Stimulated activated CD8-positive, alpha-beta memory T cell treated with anti-CD3 and anti-CD28 coated beads, Interleukin-2, amount 100 ng/mL, for 48 hours (primary cell): ENCODE results near the gene COG7.

Experiments
- DNase-seq, 2 donors: peaks; one replicate each; pipeline ENCODE4 v3.0.0-alpha.2; 2020; ENCODE audit warnings: low read depth in 2 of 2

COG7 gene

DNA sequence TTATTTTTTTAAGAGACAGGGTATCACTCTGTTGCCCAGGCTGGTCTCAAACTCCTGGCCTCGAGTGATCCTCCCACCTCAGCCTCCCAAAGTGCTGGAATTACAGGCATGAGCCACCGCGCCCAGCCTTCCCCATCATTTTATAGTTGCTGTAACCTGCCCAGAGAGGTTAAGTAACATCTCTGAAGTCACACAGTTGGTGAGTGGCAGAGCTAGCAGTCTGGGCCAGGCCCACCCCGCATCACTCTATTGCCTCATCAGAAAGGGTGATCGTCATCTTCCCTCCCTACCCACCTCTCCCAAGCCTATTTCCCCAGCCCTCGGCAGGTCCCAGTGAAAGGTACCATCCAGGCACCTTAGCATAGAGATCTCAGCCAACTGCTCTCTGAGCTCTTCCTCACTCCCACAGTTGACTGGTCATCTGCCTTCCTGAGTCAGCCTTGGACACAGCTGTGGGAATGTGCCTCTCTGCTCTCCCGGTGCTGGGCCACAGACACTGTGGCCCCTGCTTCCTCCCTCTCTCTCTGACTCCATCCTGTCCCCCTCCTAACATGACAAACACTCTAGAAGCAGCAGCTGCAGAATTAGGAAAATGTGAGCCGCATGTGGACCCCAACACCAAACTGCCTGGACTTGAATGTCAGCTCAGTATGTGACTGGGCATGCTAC, 93.8 kb downstream of the COG7 start:
- DNase-seq, result no peak

DNA sequence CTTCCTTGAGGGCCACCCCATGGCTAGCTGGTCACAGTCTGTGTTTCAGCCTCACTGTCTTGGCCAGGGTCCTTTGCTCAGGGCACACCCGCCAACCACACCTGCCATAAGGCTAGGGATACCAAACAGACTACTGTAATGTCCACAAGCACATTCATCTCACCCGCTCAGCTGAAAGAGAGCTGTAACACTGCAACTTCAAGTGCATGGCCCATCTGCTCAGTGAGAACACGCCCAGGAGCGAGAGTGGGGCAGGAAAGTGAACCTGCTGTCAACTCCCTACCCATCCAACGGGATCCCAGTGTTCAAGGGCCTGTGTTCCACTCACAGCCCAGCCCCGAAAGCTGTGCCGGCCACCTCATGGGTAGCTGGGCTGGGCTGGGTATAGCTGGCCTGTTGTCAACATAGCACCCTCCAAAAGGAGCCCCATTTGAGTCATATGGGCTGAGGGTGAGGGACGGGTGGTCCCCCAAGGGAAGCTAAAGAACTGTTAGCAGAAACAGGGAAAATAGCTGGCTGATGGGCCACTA, 95.2 kb downstream of the COG7 start:
- no peak for DNase-seq

DNA sequence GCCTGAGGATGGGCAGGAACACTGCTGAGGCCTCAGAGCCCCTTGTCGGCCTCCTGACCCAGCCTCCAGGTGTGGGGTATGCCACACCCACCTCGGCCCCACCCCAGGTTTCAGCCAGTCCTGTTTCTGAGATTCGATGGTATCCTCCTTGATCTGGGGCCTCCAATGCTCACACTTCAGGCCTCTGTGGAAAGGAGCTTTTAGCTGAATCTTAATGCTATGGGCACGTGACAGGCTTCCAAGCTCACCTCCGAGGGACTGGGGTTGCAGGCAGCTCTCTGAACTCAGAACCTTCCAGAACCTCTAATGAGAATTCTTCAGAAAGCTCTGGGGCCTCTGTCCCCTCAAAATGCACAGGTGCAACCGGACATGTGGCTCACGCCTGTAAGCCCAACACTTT, 96.0 kb downstream of the COG7 start:
- DNase-seq, result no peak

DNA sequence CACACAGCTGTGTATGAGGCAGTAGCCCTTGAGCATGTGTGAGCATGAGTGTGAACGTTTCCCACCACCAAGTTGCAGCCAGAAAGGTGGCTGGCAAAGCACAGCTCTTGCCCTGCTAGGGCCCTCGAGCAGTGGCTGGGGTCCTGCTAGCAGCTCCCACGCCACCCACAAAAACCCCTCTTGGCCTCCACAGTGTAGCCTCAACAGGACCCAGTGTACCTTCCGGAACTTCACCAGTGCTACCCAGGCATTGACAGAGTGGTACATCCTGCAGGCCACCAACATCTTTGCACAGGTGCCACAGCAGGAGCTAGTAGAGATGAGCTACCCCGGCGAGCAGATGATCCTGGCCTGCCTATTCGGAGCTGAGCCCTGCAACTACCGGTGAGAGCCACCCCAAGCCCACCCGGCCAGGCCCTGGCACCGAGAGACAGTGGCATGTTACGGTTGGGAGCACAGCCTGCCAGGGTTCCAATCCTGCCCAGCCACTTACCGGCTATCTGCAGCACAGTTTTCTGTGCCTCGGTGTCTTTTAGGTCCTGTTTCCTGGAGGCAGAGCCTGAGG, 97.8 kb downstream of the COG7 start:
- no peak for DNase-seq

DNA sequence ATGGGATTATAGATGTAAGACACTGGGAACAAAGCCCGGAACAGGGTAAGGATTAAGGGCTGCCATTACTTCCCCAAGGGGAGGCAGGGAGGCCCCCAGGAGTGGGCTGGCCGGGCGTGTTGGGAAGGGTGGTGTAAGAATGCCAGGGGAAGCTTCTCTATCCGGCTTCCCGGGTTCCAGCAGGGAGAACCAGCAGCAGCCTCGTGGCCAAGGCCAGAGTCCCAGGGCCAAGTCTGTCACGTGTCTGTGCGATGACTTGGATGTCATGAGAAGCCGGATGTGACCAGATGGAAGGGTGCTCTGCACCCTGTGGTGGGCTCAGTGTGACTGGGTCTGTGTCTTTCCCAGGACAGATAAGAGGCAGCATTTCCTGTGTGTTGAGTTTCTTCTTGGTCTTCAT, 98.7 kb downstream of the COG7 start:
- no peak for DNase-seq

DNA sequence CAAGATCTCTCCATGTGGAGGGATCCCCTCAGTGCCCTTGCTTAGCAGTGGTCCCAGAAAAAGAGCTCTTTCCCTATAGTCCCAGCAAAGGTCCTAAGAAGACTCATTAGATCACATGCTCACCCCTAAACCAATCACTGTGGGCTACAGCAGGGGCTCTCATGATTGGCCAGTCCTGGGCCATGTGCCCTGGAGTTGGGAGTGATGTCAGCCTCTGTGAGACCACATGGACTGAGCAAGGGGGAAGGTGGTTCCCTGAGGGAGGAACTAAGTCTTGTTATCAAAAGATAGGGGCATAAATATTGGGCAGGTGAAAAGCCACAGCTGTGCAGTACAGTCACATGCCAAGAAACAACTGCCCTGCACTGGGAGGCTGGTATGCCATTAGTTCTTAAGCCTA, 99.5 kb downstream of the COG7 start:
- no peak for DNase-seq

DNA sequence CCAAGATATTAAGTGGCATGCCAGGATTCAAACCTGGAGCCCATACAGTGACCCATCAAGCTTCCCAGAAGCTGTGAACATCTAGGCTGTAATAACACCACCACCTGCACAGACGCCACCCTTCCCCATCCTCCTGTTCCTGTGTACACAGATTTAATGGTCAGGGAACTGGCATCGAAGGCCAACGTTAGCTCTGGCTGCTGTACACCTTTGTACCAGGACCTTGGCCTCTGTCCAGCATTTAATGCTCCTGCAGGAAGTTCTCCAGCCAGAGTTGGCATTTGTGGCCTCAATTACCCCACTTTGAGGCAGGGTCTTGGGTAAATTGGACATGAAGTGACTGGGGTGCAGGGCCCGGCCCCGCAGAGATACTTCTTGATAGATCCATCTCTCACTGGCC, 101.6 kb downstream of the COG7 start:
- no peak for DNase-seq

DNA sequence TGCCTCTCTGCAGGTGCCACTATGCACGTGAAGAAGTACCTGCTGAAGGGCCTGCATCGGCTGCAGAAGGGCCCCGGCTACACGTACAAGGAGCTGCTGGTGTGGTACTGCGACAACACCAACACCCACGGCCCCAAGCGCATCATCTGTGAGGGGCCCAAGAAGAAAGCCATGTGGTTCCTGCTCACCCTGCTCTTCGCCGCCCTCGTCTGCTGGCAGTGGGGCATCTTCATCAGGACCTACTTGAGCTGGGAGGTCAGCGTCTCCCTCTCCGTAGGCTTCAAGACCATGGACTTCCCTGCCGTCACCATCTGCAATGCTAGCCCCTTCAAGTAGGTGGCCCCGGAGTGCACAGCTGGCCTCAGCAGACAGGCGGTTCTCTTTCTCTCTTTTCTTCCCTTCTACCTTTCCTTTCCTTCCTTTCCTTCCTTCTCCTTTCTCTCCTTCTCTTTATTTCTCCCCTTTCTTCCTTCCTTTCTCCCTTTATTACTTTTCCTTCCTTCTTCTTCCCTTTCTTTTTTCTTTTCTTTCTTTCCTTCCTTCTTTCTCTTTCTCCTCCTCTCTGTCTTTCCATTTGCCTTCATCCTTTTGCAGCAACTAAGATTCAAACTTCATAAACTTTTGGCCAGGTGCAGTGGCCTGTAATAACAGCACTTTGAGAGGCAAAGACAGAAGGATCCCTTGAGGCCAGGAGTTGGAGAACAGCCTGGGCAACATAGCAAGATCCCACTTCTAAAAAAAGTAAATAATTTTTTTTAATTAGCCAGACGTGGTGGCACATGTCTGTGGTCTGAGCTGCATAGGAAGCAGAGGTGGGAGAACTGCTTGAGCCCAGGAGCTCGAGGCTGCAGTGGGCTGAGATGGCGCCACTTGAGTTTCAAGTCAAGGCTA, 104.2 kb downstream of the COG7 start:
- no peak for DNase-seq

DNA sequence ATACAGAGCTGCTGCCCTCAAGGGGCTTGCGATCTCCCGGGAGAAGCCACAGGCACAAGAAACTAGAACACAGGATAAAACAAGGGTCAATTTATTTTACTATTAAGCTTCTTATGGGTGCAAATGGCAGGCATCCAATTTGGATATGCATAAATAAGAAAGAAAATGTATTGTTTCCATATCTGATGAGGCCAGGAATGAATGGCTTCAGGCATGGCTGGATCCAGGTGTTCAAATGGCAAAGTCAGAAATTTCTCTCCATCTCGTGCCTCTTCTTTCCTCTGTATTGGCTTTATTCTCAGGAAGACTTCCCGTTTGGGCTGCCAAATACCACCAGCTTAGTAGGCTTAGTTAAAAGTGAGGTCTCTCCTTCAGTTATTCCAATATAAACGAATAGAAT, 107.8 kb downstream of the COG7 start:
- DNase-seq, result no peak

DNA sequence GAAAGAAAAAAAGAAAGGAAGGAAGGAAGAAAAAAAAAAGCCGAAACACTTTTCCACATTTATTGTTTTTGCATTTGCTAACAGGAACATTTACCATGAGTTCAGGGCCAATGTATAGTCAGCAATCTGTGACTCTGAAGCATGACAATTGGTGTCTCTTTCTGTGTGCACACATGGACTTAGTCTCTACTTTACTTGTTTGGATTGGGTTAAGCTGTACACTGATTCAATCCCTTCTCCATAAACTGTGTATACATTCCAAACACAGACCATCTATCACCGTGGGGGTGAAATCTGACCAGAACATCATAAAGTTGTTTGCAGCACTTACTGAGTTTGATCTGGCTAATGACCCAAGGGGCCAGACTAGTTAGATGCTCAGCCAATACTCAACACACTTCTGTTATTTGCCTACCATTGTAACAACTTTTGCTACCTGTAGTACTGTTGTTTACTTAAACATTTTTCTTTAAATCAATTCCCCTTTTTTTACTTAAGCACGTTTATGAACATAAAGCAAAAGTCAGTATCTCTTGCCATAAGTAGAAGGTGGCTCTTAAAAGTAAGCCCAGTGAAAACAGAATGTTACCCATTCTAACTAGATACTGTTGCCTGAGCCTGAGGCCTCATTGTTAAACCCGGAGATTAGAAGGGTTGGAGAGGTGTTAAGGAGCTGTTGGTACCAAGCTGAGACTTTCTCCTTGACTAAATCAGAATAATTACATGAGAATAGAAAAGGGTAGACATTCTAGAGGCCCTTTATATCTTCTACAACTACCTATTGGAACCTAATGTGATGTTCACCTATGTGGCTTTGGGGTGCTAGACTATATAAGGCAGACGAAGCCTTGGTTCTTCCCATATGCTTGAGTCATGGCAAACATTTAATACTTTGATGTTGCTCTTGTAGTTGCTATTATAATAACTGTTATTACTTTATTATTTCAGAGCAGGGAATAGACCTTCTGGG, 109.1 kb downstream of the COG7 start:
- DNase-seq, result no peak

DNA sequence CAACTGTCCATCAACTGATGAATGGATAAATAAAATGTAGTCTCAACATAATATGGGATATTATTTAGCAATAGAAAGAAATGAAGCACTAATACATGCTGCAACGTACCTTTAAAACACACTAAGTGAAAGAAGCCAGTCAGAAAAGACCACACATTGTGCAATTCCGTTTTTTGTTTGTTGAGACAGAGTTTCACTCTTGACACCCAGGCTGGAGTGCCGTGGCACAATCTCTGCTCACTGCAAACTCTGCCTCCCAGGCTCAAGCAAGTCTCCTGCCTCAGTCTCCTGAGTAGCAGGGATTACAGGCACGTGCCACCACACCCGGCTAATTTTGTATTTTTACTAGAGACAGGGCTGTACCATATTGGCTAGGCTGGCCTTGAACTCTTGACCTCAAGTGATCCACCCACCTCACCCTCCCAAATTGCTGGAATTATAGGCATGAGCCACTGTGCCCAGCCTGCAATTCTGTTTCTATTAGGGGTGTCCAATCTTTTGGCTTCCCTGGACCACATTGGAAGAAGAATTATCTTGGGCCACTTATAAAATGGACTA, 110.8 kb downstream of the COG7 start:
- DNase-seq, result no peak

DNA sequence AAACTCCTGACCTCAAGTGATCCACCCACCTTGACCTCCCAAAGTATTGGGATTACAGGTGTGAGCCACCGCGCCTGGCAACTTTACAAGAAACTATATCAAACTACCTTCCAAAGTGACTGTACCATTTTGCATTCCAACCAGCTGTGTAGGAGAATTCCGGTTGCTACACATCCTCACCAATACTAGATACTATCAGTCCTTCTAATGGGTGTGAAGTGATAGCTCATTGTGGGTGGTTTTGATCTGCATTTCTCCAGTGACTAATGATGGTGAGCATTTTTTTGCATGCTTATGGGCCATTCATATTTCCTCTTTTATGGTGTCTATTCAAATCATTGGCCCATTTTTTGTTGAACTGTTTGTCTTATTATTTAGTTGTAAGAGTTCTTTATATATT, 113.2 kb downstream of the COG7 start:
- no peak for DNase-seq
